Breast epithelium (tissue), 3 donors: ENCODE measurements around the gene ERGIC1.

Experiments used
- POLR2A ChIP-seq: fragments of 450-650 bp; IDR thresholded peaks from one replicate; pipeline ENCODE4 v1.6.1; 2016; ENCODE audit warnings: antibody characterized with exemption, mild to moderate bottlenecking, moderate library complexity
- POLR2AphosphoS5 ChIP-seq, 3 donors: sonication (generic); formaldehyde crosslinking; IDR thresholded peaks; one replicate each; pipeline ENCODE4 v1.6.1; 2017; ENCODE audit warnings: antibody characterized with exemption in 3 of 3
- TF ChIP-seq, protein P1 (sequence below), 3 donors: fragments of 450-650 bp; IDR thresholded peaks; one replicate each; pipeline ENCODE4 v1.5.1; 2016 to 2017; ENCODE audit warnings: antibody characterized with exemption in 3 of 3, mild to moderate bottlenecking in 3 of 3, moderate library complexity in 3 of 3

DNA sequence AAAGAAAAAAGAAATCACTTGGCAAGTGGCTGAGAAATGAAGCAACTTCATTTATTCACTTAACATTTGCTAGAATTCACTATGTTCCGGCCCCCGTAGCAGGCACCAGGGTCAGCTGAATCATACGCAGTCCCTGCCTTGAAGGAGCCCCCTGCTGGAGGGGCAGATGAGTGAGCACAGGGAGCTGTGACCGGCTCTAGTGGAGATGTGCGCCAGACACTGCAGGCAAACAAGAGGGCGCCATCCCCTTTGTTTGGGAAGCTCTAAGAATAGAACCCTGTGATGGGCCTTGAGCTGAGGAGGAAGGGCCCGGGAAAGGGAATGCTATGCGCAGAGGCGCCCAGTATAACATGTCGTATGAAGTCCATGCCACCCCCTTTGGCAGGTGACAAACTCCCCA lies 105.0 kb downstream of the ERGIC1 start:
- TF ChIP-seq POLR2A (no peak), POLR2AphosphoS5 (IDR thresholded peaks at IDR 0.05) (no peak)
- TF ChIP-seq, protein P1, sequence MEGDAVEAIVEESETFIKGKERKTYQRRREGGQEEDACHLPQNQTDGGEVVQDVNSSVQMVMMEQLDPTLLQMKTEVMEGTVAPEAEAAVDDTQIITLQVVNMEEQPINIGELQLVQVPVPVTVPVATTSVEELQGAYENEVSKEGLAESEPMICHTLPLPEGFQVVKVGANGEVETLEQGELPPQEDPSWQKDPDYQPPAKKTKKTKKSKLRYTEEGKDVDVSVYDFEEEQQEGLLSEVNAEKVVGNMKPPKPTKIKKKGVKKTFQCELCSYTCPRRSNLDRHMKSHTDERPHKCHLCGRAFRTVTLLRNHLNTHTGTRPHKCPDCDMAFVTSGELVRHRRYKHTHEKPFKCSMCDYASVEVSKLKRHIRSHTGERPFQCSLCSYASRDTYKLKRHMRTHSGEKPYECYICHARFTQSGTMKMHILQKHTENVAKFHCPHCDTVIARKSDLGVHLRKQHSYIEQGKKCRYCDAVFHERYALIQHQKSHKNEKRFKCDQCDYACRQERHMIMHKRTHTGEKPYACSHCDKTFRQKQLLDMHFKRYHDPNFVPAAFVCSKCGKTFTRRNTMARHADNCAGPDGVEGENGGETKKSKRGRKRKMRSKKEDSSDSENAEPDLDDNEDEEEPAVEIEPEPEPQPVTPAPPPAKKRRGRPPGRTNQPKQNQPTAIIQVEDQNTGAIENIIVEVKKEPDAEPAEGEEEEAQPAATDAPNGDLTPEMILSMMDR (IDR thresholded peaks at IDR 0.05): no peak
